Transverse colon (tissue), 4 donors: ENCODE data around the gene RUVBL2. TPM values are rescaled to one million over a fixed set of nuclear protein-coding genes. Genes with fewer than 3 reads are reported as not detected.
"Not testable (repeated sequence)": the region's sequence is repeated elsewhere in the genome, so short reads cannot be mapped to it uniquely, and the experiment has no call there.

Experiments
- DNase-seq: peaks from one replicate; pipeline ENCODE4 v3.0.0-alpha.2; 2019
- H3K27ac ChIP-seq, 4 donors: fragments of 200-600 bp; sonication (generic); 2 replicates each; pipeline ENCODE4 v1.5.1; 2016 to 2018; ENCODE audit warnings: inconsistent platforms in 4 of 4
- H3K27me3 ChIP-seq: fragments of 200-600 bp; sonication (generic); 2 replicates; pipeline ENCODE4 v1.5.1; 2017; ENCODE audit warnings: inconsistent platforms
- H3K36me3 ChIP-seq, 4 donors: fragments of 200-600 bp; sonication (generic); 2 replicates each; pipeline ENCODE4 v1.5.1; 2017 to 2019; ENCODE audit warnings: inconsistent platforms in 4 of 4
- H3K4me1 ChIP-seq, 4 donors: fragments of 200-600 bp; sonication (generic); 2 replicates each; pipeline ENCODE4 v1.5.1; 2017 to 2020; ENCODE audit warnings: inconsistent platforms in 4 of 4
- H3K4me3 ChIP-seq, 4 donors: fragments of 200-600 bp; sonication (generic); 1 replicate in 1 of 4; 2 replicates in 3 of 4; pipeline versions ENCODE4 v1.5.1 to v1.6.1; 2017 to 2019; ENCODE audit warnings: inconsistent platforms in 4 of 4
- H3K9me3 ChIP-seq, 2 donors: fragments of 200-600 bp; sonication (generic); 2 replicates each; pipeline ENCODE4 v1.5.1; 2017 to 2019; ENCODE audit warnings: inconsistent platforms in 2 of 2
- WGBS, 2 donors: methylation state at CpG; one replicate each; pipeline ENCODE4 v1.1.5; 2018; ENCODE audit warnings: low coverage in 1 of 2; 5-methylcytosine and 5-hydroxymethylcytosine counted together
- in situ Hi-C, 4 donors: fragments of 200-750 bp; cut with MboI; loops; one replicate each; pipeline versions ENCODE4 v1.15.0 to v1.15.1; 2017; ENCODE audit warnings: low sequenced_read_pairs in 3 of 4, low pct_ligation_motif_present in 1 of 4, low pct_unique_long_range_greater_than_20kb in 1 of 4
- intact Hi-C: fragments of 100-400 bp; cut with DNase I; formaldehyde crosslinking; loops from one replicate; pipeline ENCODE4 v1.15.1; 2023; ENCODE audit warnings: low total_unique reads
- total RNA-seq, 4 donors: library from RNA; depleted of rRNA; stranded (reverse); fragments of >200 nt; gene quantifications; one replicate each; pipeline ENCODE4 v1.1.0, GENCODE V29; 2016
- TF ChIP-seq, protein P1 (sequence below), 5 experiments: fragments of 200-600 bp in 3 of 5; fragments of 450-650 bp in 2 of 5; sonication (generic) in 3 of 5; IDR thresholded peaks; 1 replicate in 2 of 5; 2 replicates in 3 of 5; pipeline ENCODE4 v1.5.1; 2016 to 2017; ENCODE audit warnings: antibody characterized with exemption in 5 of 5, inconsistent platforms in 3 of 5, mild to moderate bottlenecking in 2 of 5, moderate library complexity in 1 of 5

Gene RUVBL2
- total RNA-seq, 4 donors from 2014 or later = 48.6 to 66.9 (median 59.4) TPM

- WGBS, 2 donors = 60 to 85% methylated on average over 1 to 16 of the region's 23 CpGs
- DNase-seq, H3K36me3 ChIP-seq, in situ Hi-C loops, H3K9me3 ChIP-seq, H3K4me3 ChIP-seq, H3K4me1 ChIP-seq, intact Hi-C loops, H3K27ac ChIP-seq: not testable (repeated sequence)
- H3K27me3 ChIP-seq = peaks cover 12% of the 10 kb centered on the region
Measured at GRCh38 chr19:49025599-49025998, 31.9 kb downstream of the RUVBL2 start.

DNA sequence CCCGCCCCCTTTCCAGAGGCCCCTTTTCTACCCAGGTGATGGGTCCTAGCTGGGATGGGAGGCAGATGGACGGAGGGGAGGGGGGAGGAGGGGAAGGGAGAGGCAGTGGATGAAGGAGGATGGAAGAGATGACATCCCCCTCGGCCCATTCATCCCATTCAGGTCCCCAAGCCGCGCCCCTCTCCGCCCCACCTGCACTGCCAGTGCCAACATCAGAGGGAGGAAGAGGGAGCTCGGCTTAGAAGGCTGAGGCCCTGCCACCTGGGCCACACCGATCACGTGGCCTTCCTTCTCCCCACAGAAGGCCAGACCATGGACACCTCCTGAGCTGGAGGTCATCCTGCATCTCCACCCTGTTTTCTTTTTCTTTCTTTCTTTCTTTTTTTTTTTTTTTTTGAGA, 35.0 kb downstream of the RUVBL2 start:
- DNase-seq, H3K4me3 ChIP-seq, H3K27ac ChIP-seq, H3K9me3 ChIP-seq, H3K27me3 ChIP-seq, in situ Hi-C loops, intact Hi-C loops, H3K36me3 ChIP-seq, H3K4me1 ChIP-seq: not testable (repeated sequence)
- 68% methylated on average over 9 of the region's 9 CpGs; no CpG with 5 or more reads in 1 of the 2 donors for WGBS, 2 donors

DNA sequence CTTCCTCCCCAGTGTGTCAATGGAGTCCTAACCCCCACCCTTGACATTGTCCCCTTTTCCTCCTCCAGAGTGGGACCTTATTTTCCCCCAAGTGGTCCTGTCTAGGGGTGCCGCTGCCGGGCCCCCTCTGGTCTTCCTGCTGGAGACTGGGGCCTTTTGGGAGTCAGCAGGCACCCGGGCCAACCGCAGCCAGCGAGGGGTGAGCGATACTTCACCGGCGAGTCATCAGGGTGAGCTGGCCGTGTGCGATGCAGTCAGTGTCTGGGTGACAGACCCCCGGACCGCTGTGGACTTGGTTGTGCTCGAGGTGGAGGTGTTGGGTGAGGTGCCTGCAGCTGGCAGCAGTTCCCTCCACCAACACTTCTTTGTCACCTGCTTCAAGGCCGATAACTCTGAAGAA, 36.1 kb downstream of the RUVBL2 start:
- DNase-seq, H3K9me3 ChIP-seq, H3K27ac ChIP-seq, H3K36me3 ChIP-seq, H3K27me3 ChIP-seq, intact Hi-C loops, H3K4me3 ChIP-seq, in situ Hi-C loops, H3K4me1 ChIP-seq: not testable (repeated sequence)
- 91% methylated on average over 14 of the region's 14 CpGs; no CpG with 5 or more reads in 1 of the 2 donors for WGBS, 2 donors

DNA sequence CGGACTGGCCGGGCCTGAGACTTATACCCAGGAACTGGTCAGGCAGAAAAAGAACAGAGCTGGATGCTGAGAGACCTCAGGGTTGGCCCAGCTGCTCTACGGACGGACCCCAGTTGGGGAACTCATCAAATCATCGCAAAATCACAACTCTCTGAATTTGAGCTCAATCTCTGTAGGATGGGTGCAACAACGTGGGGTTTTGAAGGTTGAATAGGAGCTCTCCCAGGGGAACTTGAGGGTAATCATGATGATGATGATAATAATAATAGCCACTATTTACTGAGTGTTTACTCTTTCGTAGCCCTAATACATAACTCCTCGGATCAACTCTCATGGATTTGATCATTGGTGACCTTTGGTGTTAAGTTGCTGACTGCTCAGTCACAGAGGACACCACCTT, 36.6 kb downstream of the RUVBL2 start:
- H3K9me3 ChIP-seq, H3K4me3 ChIP-seq, in situ Hi-C loops, H3K27ac ChIP-seq, H3K27me3 ChIP-seq, H3K4me1 ChIP-seq, DNase-seq, H3K36me3 ChIP-seq, intact Hi-C loops: not testable (repeated sequence)
- WGBS, 2 donors = 86 to 91% methylated on average over 1 to 4 of the region's 8 CpGs

DNA sequence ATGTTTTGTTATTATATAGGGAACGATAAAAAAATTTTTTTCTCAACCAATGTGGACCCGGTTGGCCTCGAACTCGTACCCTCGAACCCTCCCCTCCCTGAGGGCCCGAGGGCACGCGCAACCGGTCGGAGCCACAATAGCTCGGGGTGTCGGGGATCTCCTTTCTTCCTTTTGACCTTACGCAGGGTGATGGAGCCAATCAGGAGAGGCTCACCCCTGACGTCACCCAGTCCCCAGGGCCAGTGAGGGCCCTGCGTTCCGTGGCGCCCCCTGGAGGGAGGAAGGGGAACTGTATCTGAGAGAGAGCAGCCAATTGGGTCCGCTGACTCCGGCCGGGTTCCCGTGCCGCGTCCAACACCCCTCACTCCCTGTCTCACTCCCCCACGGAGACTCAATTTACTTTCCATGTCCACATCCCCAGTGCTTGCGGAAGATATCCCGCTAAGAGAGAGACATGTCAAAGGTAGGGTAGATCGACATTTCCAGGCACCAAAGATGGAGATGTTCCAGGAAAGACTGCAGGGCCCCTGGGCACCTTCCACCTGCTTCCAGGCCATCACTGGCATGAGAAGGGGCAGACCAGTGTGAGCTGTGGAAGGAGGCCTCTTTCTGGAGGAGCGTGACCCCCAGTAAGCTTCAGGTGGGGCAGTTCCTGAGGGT, 38.1 kb downstream of the RUVBL2 start, which contains the start of gene CGB2:
Gene CGB2, plus strand, starts transcription at position 249 of the 660 bp plus-strand sequence. Its CDS starts 206 bp downstream, at position 455.
- H3K27me3 ChIP-seq, H3K4me3 ChIP-seq, DNase-seq, H3K4me1 ChIP-seq, in situ Hi-C loops, H3K36me3 ChIP-seq, H3K9me3 ChIP-seq, H3K27ac ChIP-seq, intact Hi-C loops: not testable (repeated sequence)
- 45 to 93% methylated on average over 2 to 26 of the region's 28 CpGs for WGBS, 2 donors
- TF ChIP-seq, protein P1, sequence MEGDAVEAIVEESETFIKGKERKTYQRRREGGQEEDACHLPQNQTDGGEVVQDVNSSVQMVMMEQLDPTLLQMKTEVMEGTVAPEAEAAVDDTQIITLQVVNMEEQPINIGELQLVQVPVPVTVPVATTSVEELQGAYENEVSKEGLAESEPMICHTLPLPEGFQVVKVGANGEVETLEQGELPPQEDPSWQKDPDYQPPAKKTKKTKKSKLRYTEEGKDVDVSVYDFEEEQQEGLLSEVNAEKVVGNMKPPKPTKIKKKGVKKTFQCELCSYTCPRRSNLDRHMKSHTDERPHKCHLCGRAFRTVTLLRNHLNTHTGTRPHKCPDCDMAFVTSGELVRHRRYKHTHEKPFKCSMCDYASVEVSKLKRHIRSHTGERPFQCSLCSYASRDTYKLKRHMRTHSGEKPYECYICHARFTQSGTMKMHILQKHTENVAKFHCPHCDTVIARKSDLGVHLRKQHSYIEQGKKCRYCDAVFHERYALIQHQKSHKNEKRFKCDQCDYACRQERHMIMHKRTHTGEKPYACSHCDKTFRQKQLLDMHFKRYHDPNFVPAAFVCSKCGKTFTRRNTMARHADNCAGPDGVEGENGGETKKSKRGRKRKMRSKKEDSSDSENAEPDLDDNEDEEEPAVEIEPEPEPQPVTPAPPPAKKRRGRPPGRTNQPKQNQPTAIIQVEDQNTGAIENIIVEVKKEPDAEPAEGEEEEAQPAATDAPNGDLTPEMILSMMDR (IDR thresholded peaks at IDR 0.05) = peak in 1 of 5 experiments; percentile 26

DNA sequence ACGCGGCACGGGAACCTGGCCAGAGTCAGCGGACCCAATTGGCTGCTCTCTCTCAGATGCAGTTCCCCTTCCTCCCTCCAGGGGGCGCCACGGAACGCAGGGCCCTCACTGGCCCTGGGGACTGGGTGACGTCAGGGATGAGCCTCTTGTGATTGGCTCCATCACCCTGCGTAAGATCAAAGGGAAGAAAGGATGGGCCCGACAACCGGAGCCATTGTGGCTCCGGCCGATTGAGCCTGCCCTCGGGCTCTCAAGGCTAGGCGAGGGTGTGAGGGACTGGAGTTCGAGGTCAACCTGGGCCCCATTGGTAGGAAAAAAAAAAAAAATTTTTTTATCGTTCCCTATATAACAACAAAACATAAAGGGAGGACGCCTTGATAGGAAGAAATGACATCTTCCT, 43.1 kb downstream of the RUVBL2 start, which contains the start of gene CGB1:
Gene CGB1, minus strand, starts transcription at position 81 of the 400 bp plus-strand sequence. CDS start 184 bp downstream, outside the sequence.
- 59% methylated on average over 18 of the region's 18 CpGs; no CpG with 5 or more reads in 1 of the 2 donors for WGBS, 2 donors
- intact Hi-C loops, H3K4me1 ChIP-seq, H3K27me3 ChIP-seq, in situ Hi-C loops, H3K27ac ChIP-seq, H3K4me3 ChIP-seq, H3K9me3 ChIP-seq, H3K36me3 ChIP-seq, DNase-seq: not testable (repeated sequence)
- TF ChIP-seq, protein P1 (IDR thresholded peaks at IDR 0.05) = peak in 2 of 5 experiments; percentile 18 to 21

GRCh38 chr19:49038111-49038510, 44.4 kb downstream of the RUVBL2 start:
- H3K9me3 ChIP-seq, intact Hi-C loops, H3K27me3 ChIP-seq, H3K27ac ChIP-seq, H3K4me3 ChIP-seq, H3K36me3 ChIP-seq, H3K4me1 ChIP-seq, DNase-seq, in situ Hi-C loops: not testable (repeated sequence)
- 86% methylated on average over 8 of the region's 8 CpGs; no CpG with 5 or more reads in 1 of the 2 donors for WGBS, 2 donors

- H3K27ac ChIP-seq, H3K4me3 ChIP-seq, H3K36me3 ChIP-seq, H3K9me3 ChIP-seq, H3K4me1 ChIP-seq, intact Hi-C loops, DNase-seq, H3K27me3 ChIP-seq, in situ Hi-C loops: not testable (repeated sequence)
- 75 to 83% methylated on average over 4 to 26 of the region's 26 CpGs for WGBS, 2 donors
Measured at GRCh38 chr19:49038557-49039276, 45.0 kb downstream of the RUVBL2 start.

DNA sequence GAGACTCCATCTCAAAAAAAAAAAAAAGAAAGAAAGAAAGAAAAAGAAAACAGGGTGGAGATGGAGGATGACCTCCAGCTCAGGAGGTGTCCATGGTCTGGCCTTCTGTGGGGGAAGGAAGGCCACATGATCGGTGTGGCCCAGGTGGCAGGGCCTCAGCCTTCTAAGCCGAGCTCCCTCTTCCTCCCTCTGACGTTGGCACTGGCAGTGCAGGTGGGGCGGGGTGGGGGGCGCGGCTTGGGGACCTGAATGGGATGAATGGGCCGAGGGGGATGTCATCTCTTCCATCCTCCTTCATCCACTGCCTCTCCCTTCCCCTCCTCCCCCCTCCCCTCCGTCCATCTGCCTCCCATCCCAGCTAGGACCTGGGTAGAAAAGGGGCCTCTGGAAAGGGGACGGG, 46.0 kb downstream of the RUVBL2 start:
- WGBS, 2 donors = 50% methylated on average over 9 of the region's 9 CpGs; no CpG with 5 or more reads in 1 of the 2 donors
- H3K36me3 ChIP-seq, H3K27me3 ChIP-seq, intact Hi-C loops, H3K9me3 ChIP-seq, in situ Hi-C loops, H3K27ac ChIP-seq, H3K4me3 ChIP-seq, H3K4me1 ChIP-seq, DNase-seq: not testable (repeated sequence)
